ENCODE results near the gene ECM1.

GRCh38 chr1:150552911-150553289 lies 45.0 kb downstream of the ECM1 start:
- TF ChIP-seq EGR1 (IDR thresholded peaks at IDR 0.05), result no peak
- no peak for TF ChIP-seq MAX (IDR thresholded peaks at IDR 0.05)
- TF ChIP-seq TCF12 (IDR thresholded peaks at IDR 0.05; ENCODE audit: low read depth), result no peak
- no peak for TF ChIP-seq EP300 (IDR thresholded peaks at IDR 0.05; ENCODE audit: borderline replicate concordance)
- TF ChIP-seq CREB1 (IDR thresholded peaks at IDR 0.05; ENCODE audit: low read depth), result no peak
- TF ChIP-seq REST (IDR thresholded peaks at IDR 0.05; ENCODE audit: low read depth), result no peak
- TF ChIP-seq TAF1 (IDR thresholded peaks at IDR 0.05; ENCODE audit: low read depth), result no peak
